SH-SY5Y (cell line): ENCODE measurements around the gene TBCD.

ENCODE experiments used
- GATA2 ChIP-seq: IDR thresholded peaks from 2 replicates; pipeline ENCODE4 v1.6.1; 2011; ENCODE audit warnings: mild to moderate bottlenecking, low read depth, low read length
- GATA3 ChIP-seq: IDR thresholded peaks from 2 replicates; pipeline ENCODE4 v1.6.1; 2011; ENCODE audit warnings: low read depth, mild to moderate bottlenecking, low read length, moderate library complexity

DNA sequence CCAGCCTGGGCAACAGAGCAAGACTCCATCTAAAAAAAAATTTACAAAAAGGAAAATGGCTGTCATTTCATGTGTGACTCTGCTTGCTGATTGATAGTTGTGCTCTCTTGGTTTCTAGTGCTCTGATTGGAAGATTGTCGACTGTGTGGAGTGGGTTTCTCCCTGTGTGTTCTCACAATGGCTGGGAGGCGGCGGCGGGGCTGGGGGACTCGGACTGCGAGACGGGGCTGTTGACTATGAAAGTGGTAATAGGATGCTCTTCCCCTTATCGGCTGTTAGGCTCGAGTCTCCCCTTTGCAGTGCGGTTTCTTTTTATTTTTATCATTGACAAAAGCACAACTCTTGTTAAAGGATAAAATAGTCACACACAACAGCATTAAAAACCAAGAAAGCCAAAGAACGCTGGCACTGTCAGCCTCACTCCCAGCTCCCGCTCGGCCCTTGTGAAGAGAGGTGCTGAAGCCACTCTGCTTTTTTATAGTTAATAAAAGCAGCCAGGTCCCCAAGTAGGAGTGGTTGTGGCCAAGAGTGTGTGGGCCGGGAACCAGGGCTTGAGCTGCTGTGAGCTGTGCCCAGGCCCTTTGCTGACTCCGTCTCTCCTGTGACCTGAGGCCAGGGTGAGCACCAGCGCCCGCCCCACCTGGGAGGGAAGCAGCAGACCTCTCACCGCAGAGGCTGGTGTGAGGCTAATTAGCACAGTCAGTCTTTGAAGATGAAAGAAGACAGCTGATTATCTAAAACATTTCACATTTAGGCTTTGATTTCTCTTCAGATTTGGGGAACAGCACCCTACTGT lies 36.5 kb downstream of the TBCD start:
- TF ChIP-seq GATA2 (no peak), GATA3 (no peak)
